Measurements from ENCODE around the gene CADM1.

CADM1 gene

GRCh38 chr11:115168229-115168671 is 336.0 kb downstream of the CADM1 start:
- H3K4me1 ChIP-seq (ENCODE audit: insufficient read depth, low read length) = no peaks in the 10 kb centered on the region
- no peak overlapping the region for H3K27ac ChIP-seq (ENCODE audit: low read length)
- no peak overlapping the region for H3K4me2 ChIP-seq (ENCODE audit: insufficient read depth, low read length)
- no peak overlapping the region for H2AFZ ChIP-seq (ENCODE audit: low read depth, low read length)
- H3K79me2 ChIP-seq (ENCODE audit: insufficient read depth, low read length) = no peaks in the 10 kb centered on the region
- no peaks in the 10 kb centered on the region for H3K36me3 ChIP-seq (ENCODE audit: insufficient read depth, low read length)
- TF ChIP-seq EZH2 (IDR thresholded peaks at IDR 0.05; ENCODE audit: borderline replicate concordance, low read depth, low read length, severe bottlenecking) (no peak), CTCF (IDR thresholded peaks at IDR 0.05; ENCODE audit: borderline replicate concordance, extremely low read depth, low read length, poor library complexity, severe bottlenecking) (no peak)
- H4K20me1 ChIP-seq (ENCODE audit: insufficient read depth, low read length) = no peaks in the 10 kb centered on the region
- H3K9ac ChIP-seq (ENCODE audit: low read depth, low read length) = no peak overlapping the region
- no peak overlapping the region for H3K4me3 ChIP-seq (ENCODE audit: low read depth in 1 of 2, low read length in 2 of 2)
- DNase-seq = no peak
- H3K27me3 ChIP-seq (ENCODE audit: insufficient read depth, low read length, poor library complexity) = peaks cover 7% of the 10 kb centered on the region
- H3K9me3 ChIP-seq (ENCODE audit: insufficient read depth, low read length, severe bottlenecking) = no peaks in the 10 kb centered on the region
- no peak for ATAC-seq (ENCODE audit: insufficient read depth, low read depth)

GRCh38 chr11:115167456-115167855 is 336.8 kb downstream of the CADM1 start:
- Histone ChIP-seq H3K4me2 (ENCODE audit: insufficient read depth, low read length) (no peak overlapping the region), H3K79me2 (ENCODE audit: insufficient read depth, low read length) (no peaks in the 10 kb centered on the region), H3K9me3 (ENCODE audit: insufficient read depth, low read length, severe bottlenecking) (no peaks in the 10 kb centered on the region), H3K36me3 (ENCODE audit: insufficient read depth, low read length) (no peaks in the 10 kb centered on the region), H4K20me1 (ENCODE audit: insufficient read depth, low read length) (no peaks in the 10 kb centered on the region), H3K4me1 (ENCODE audit: insufficient read depth, low read length) (no peaks in the 10 kb centered on the region), H3K9ac (ENCODE audit: low read depth, low read length) (no peak overlapping the region), H3K4me3 (ENCODE audit: low read depth in 1 of 2, low read length in 2 of 2) (no peak overlapping the region), H3K27ac (ENCODE audit: low read length) (no peak overlapping the region), H3K27me3 (ENCODE audit: insufficient read depth, low read length, poor library complexity) (peaks cover 7% of the 10 kb centered on the region), H2AFZ (ENCODE audit: low read depth, low read length) (no peak overlapping the region)
- no peak for DNase-seq
- TF ChIP-seq EZH2 (IDR thresholded peaks at IDR 0.05; ENCODE audit: borderline replicate concordance, low read depth, low read length, severe bottlenecking) (no peak), CTCF (IDR thresholded peaks at IDR 0.05; ENCODE audit: borderline replicate concordance, extremely low read depth, low read length, poor library complexity, severe bottlenecking) (no peak)
- no peak for ATAC-seq (ENCODE audit: insufficient read depth, low read depth)

GRCh38 chr11:115166820-115167219 is 337.4 kb downstream of the CADM1 start:
- no peaks in the 10 kb centered on the region for H4K20me1 ChIP-seq (ENCODE audit: insufficient read depth, low read length)
- no peak overlapping the region for H3K4me2 ChIP-seq (ENCODE audit: insufficient read depth, low read length)
- no peaks in the 10 kb centered on the region for H3K36me3 ChIP-seq (ENCODE audit: insufficient read depth, low read length)
- ATAC-seq (ENCODE audit: insufficient read depth, low read depth) (no peak), DNase-seq (no peak)
- no peak for TF ChIP-seq EZH2 (IDR thresholded peaks at IDR 0.05; ENCODE audit: borderline replicate concordance, low read depth, low read length, severe bottlenecking)
- TF ChIP-seq CTCF (IDR thresholded peaks at IDR 0.05; ENCODE audit: borderline replicate concordance, extremely low read depth, low read length, poor library complexity, severe bottlenecking) = no peak
- H3K4me3 ChIP-seq (ENCODE audit: low read depth in 1 of 2, low read length in 2 of 2) = no peak overlapping the region
- no peak overlapping the region for H2AFZ ChIP-seq (ENCODE audit: low read depth, low read length)
- no peaks in the 10 kb centered on the region for H3K79me2 ChIP-seq (ENCODE audit: insufficient read depth, low read length)
- no peaks in the 10 kb centered on the region for H3K4me1 ChIP-seq (ENCODE audit: insufficient read depth, low read length)
- H3K9ac ChIP-seq (ENCODE audit: low read depth, low read length) = no peak overlapping the region
- H3K27ac ChIP-seq (ENCODE audit: low read length) = no peak overlapping the region
- H3K9me3 ChIP-seq (ENCODE audit: insufficient read depth, low read length, severe bottlenecking) = no peaks in the 10 kb centered on the region
- H3K27me3 ChIP-seq (ENCODE audit: insufficient read depth, low read length, poor library complexity) = peaks cover 7% of the 10 kb centered on the region

- no peak overlapping the region for H3K27ac ChIP-seq (ENCODE audit: low read length)
- peaks cover 7% of the 10 kb centered on the region for H3K27me3 ChIP-seq (ENCODE audit: insufficient read depth, low read length, poor library complexity)
- H4K20me1 ChIP-seq (ENCODE audit: insufficient read depth, low read length) = no peaks in the 10 kb centered on the region
- no peak overlapping the region for H2AFZ ChIP-seq (ENCODE audit: low read depth, low read length)
- H3K4me3 ChIP-seq (ENCODE audit: low read depth in 1 of 2, low read length in 2 of 2) = no peak overlapping the region
- no peak for TF ChIP-seq EZH2 (IDR thresholded peaks at IDR 0.05; ENCODE audit: borderline replicate concordance, low read depth, low read length, severe bottlenecking)
- TF ChIP-seq CTCF (IDR thresholded peaks at IDR 0.05; ENCODE audit: borderline replicate concordance, extremely low read depth, low read length, poor library complexity, severe bottlenecking) = no peak
- no peaks in the 10 kb centered on the region for H3K79me2 ChIP-seq (ENCODE audit: insufficient read depth, low read length)
- no peaks in the 10 kb centered on the region for H3K4me1 ChIP-seq (ENCODE audit: insufficient read depth, low read length)
- DNase-seq = no peak
- H3K36me3 ChIP-seq (ENCODE audit: insufficient read depth, low read length) = no peaks in the 10 kb centered on the region
- no peak overlapping the region for H3K9ac ChIP-seq (ENCODE audit: low read depth, low read length)
- no peak overlapping the region for H3K4me2 ChIP-seq (ENCODE audit: insufficient read depth, low read length)
- no peaks in the 10 kb centered on the region for H3K9me3 ChIP-seq (ENCODE audit: insufficient read depth, low read length, severe bottlenecking)
- no peak for ATAC-seq (ENCODE audit: insufficient read depth, low read depth)
Measured at GRCh38 chr11:115164774-115165173, 339.4 kb downstream of the CADM1 start.

Data from DND-41 (cell line).